GM12878 (cell line): ENCODE data around the gene PTPRC. TPM values are rescaled to one million over a fixed set of nuclear protein-coding genes. Genes with fewer than 3 reads are reported as not detected.

Source experiments
- BRCA1 ChIP-seq: IDR thresholded peaks from 2 replicates; pipeline ENCODE4 v1.6.1; 2011; ENCODE audit warnings: low read depth, low read length, improper control_type of control experiment
- CEBPZ ChIP-seq: fragments of 150-350 bp; IDR thresholded peaks from 2 replicates; pipeline ENCODE4 v1.6.1; 2016; ENCODE audit warnings: low read depth, low read length
- ETV6 ChIP-seq, 2 experiments: fragments of 450-650 bp in 1 of 2; IDR thresholded peaks in 1 of 2; conservative IDR thresholded peaks in 1 of 2; 2 replicates each; pipeline ENCODE4 v1.6.1; 2014; ENCODE audit warnings: antibody characterized with exemption in 1 of 2, borderline replicate concordance in 1 of 2, low read depth in 1 of 2, mild to moderate bottlenecking in 1 of 2, moderate library complexity in 1 of 2
- HDGF ChIP-seq: fragments of 450-650 bp; IDR thresholded peaks from 2 replicates; pipeline ENCODE4 v1.6.1; 2016; ENCODE audit warnings: antibody characterized with exemption
- KAT2A ChIP-seq: conservative IDR thresholded peaks from 2 replicates; pipeline ENCODE4 v1.6.1; 2011; ENCODE audit warnings: low read depth, low read length; ENCODE audit not compliant: control insufficient read depth
- MTA2 ChIP-seq: fragments of 450-650 bp; IDR thresholded peaks from 2 replicates; pipeline ENCODE4 v1.6.1; 2016; ENCODE audit warnings: low read depth, mild to moderate bottlenecking, moderate library complexity
- MXI1 ChIP-seq: fragments of 150-350 bp; IDR thresholded peaks from 2 replicates; pipeline ENCODE4 v1.6.1; 2011; ENCODE audit warnings: low read depth, mild to moderate bottlenecking, inconsistent platforms, low read length, improper control_type of control experiment
- MYC ChIP-seq: IDR thresholded peaks from 2 replicates; pipeline ENCODE4 v1.6.1; 2011; ENCODE audit warnings: mild to moderate bottlenecking, low read length, moderate library complexity, inconsistent platforms; ENCODE audit not compliant: insufficient read depth, insufficient replicate concordance, insufficient read length, severe bottlenecking
- NFXL1 ChIP-seq: fragments of 450-650 bp; IDR thresholded peaks from 2 replicates; pipeline ENCODE4 v1.6.1; 2017; ENCODE audit warnings: antibody characterized with exemption, mild to moderate bottlenecking, borderline replicate concordance
- PML ChIP-seq: IDR thresholded peaks from 2 replicates; pipeline ENCODE4 v1.6.1; 2012; ENCODE audit warnings: low read length, inconsistent platforms
- POU2F2 ChIP-seq: IDR thresholded peaks from 3 replicates; pipeline ENCODE4 v1.6.1; 2011; ENCODE audit warnings: low read depth, mild to moderate bottlenecking, low read length, borderline replicate concordance
- RAD51 ChIP-seq: fragments of 450-650 bp; IDR thresholded peaks from 2 replicates; pipeline ENCODE4 v1.6.1; 2016; ENCODE audit warnings: moderate library complexity, mild to moderate bottlenecking, inconsistent platforms
- SUZ12 ChIP-seq: fragments of 200-600 bp; sonication (generic); IDR thresholded peaks from one replicate; pipeline ENCODE4 v1.6.1; 2018; ENCODE audit warnings: antibody characterized with exemption, mild to moderate bottlenecking; ENCODE audit not compliant: unreplicated experiment
- ZBTB40 ChIP-seq: fragments of 450-650 bp; IDR thresholded peaks from 2 replicates; pipeline ENCODE4 v1.6.1; 2016; ENCODE audit warnings: mild to moderate bottlenecking, moderate library complexity, borderline replicate concordance
- polyA plus RNA-seq, 11 experiments: library from polyadenylated mRNA; depleted of rRNA in 4 of 11; unstranded in 6 of 11; stranded (reverse) in 5 of 11; fragments of >200 nt; fragmentation: Nextera tagmentation in 4 of 11; fragmentation: Illumina TruSeq in 1 of 11; extraction: Ambion mirVana in 4 of 11; extraction: Trizol in 1 of 11; gene quantifications; 1 replicate in 1 of 11; 2 replicates in 10 of 11; pipeline versions ENCODE4 v1.2.1 to v1.2.3, GENCODE V29; 2011 to 2016; ENCODE audit warnings: inconsistent platforms in 2 of 11, missing spikeins in 2 of 11, low read depth in 1 of 11
- total RNA-seq, 4 experiments: library from RNA; depleted of rRNA in 3 of 4; stranded (reverse); fragments of >200 nt in 3 of 4; fragmentation: Illumina TruSeq in 1 of 4; extraction: Trizol in 1 of 4; gene quantifications; 2 replicates each; pipeline versions ENCODE4 v1.2.1 to v1.2.3, GENCODE V29; 2013 to 2021
- TF ChIP-seq, protein P1 (sequence below): fragments of 450-650 bp; IDR thresholded peaks from 2 replicates; pipeline ENCODE4 v1.6.1; 2017; ENCODE audit warnings: low read depth, mild to moderate bottlenecking, moderate library complexity
- TF ChIP-seq, protein P2 (sequence below): fragments of 450-650 bp; IDR thresholded peaks from 2 replicates; pipeline ENCODE4 v1.6.1; 2017; ENCODE audit warnings: mild to moderate bottlenecking, low read depth, inconsistent platforms; ENCODE audit not compliant: poor library complexity, severe bottlenecking

The PTPRC gene
- total and polyA plus RNA-seq, 10 of the 15 experiments (the other 5 are each of a cell fraction or from before 2014, with no cell fraction given) = 72.9 to 221 (median 118) TPM

- TF ChIP-seq, protein P1, sequence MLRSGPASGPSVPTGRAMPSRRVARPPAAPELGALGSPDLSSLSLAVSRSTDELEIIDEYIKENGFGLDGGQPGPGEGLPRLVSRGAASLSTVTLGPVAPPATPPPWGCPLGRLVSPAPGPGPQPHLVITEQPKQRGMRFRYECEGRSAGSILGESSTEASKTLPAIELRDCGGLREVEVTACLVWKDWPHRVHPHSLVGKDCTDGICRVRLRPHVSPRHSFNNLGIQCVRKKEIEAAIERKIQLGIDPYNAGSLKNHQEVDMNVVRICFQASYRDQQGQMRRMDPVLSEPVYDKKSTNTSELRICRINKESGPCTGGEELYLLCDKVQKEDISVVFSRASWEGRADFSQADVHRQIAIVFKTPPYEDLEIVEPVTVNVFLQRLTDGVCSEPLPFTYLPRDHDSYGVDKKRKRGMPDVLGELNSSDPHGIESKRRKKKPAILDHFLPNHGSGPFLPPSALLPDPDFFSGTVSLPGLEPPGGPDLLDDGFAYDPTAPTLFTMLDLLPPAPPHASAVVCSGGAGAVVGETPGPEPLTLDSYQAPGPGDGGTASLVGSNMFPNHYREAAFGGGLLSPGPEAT = peak; percentile 58; the same call in 1 of the 2 replicates
- TF ChIP-seq POU2F2 (peak; percentile 91), HDGF (0 out of 2 replicates have a peak, but pooled peaks have one; percentile 59), PML (peak; percentile 85), MYC (peak; percentile 13), MXI1 (peak; percentile 72), BRCA1 (no peak), ETV6 (conservative IDR thresholded peaks at IDR 0.05 in 1 of 2, IDR thresholded peaks at IDR 0.05 in 1 of 2; ENCODE audit: borderline replicate concordance in 1 of 2, low read depth in 1 of 2) (peak in 1 of 2 experiments; percentile 89; a peak in 2 of 4 replicates), MTA2 (peak; percentile 71), ZBTB40 (peak; percentile 49; the same call in 1 of the 2 replicates), KAT2A (no peak), SUZ12 (no peak), NFXL1 (no peak), RAD51 (peak; percentile 19; the same call in 1 of the 2 replicates), CEBPZ (no peak)
- TF ChIP-seq, protein P2, sequence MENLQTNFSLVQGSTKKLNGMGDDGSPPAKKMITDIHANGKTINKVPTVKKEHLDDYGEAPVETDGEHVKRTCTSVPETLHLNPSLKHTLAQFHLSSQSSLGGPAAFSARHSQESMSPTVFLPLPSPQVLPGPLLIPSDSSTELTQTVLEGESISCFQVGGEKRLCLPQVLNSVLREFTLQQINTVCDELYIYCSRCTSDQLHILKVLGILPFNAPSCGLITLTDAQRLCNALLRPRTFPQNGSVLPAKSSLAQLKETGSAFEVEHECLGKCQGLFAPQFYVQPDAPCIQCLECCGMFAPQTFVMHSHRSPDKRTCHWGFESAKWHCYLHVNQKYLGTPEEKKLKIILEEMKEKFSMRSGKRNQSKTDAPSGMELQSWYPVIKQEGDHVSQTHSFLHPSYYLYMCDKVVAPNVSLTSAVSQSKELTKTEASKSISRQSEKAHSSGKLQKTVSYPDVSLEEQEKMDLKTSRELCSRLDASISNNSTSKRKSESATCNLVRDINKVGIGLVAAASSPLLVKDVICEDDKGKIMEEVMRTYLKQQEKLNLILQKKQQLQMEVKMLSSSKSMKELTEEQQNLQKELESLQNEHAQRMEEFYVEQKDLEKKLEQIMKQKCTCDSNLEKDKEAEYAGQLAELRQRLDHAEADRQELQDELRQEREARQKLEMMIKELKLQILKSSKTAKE = no peak
Observed at GRCh38 chr1:198620951-198621824, 17.7 kb upstream of the PTPRC start (continued).
